Right lobe of liver (tissue), 4 donors: ENCODE measurements around the gene RDH8.

Experiments
- POLR2A ChIP-seq: fragments of 450-650 bp; IDR thresholded peaks from one replicate; pipeline ENCODE4 v1.6.1; 2017; ENCODE audit warnings: antibody characterized with exemption, mild to moderate bottlenecking
- TF ChIP-seq, protein P1 (sequence below), 4 donors: fragments of 200-600 bp in 3 of 4; fragments of 450-650 bp in 1 of 4; IDR thresholded peaks; one replicate each; pipeline versions ENCODE4 v1.5.1 to v1.8.0; 2016 to 2022; ENCODE audit warnings: antibody characterized with exemption in 4 of 4, mild to moderate bottlenecking in 2 of 4
- donor health status: DM: no; HTN: no; CAD: no.
- donor health status: DM: no; HTN: no; CAD: no.
- donor health status: DM: no; HTN: yes; CAD: no.

GRCh38 chr19:9968820-9969687 is 44.2 kb upstream of the RDH8 start:
- TF ChIP-seq, protein P1, sequence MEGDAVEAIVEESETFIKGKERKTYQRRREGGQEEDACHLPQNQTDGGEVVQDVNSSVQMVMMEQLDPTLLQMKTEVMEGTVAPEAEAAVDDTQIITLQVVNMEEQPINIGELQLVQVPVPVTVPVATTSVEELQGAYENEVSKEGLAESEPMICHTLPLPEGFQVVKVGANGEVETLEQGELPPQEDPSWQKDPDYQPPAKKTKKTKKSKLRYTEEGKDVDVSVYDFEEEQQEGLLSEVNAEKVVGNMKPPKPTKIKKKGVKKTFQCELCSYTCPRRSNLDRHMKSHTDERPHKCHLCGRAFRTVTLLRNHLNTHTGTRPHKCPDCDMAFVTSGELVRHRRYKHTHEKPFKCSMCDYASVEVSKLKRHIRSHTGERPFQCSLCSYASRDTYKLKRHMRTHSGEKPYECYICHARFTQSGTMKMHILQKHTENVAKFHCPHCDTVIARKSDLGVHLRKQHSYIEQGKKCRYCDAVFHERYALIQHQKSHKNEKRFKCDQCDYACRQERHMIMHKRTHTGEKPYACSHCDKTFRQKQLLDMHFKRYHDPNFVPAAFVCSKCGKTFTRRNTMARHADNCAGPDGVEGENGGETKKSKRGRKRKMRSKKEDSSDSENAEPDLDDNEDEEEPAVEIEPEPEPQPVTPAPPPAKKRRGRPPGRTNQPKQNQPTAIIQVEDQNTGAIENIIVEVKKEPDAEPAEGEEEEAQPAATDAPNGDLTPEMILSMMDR (IDR thresholded peaks at IDR 0.05), result no peak
- TF ChIP-seq POLR2A, result no peak
